Suprapubic skin (tissue), 3 donors: ENCODE measurements around the gene SCFD1.

Source experiments
- CTCF ChIP-seq, 2 donors: fragments of 200-600 bp in 1 of 2; fragments of 450-650 bp in 1 of 2; sonication (generic) in 1 of 2; IDR thresholded peaks; one replicate each; pipeline ENCODE4 v1.5.1; 2016 to 2019; ENCODE audit warnings: antibody characterized with exemption in 2 of 2, mild to moderate bottlenecking in 1 of 2, moderate library complexity in 1 of 2
- EP300 ChIP-seq: sonication (generic); formaldehyde crosslinking; IDR thresholded peaks from one replicate; pipeline ENCODE4 v1.6.1; 2017; ENCODE audit warnings: antibody characterized with exemption

- TF ChIP-seq CTCF (IDR thresholded peaks at IDR 0.05), result no peak
- no peak for TF ChIP-seq EP300
Measured at GRCh38 chr14:30708157-30708556, 86.0 kb downstream of the SCFD1 start.
